Osteocyte (in vitro differentiated cells): Measurements from ENCODE around the gene LMNB1. TPM values are rescaled to one million over a fixed set of nuclear protein-coding genes. Genes with fewer than 3 reads are reported as not detected.
"Not testable (repeated sequence)": the region's sequence is repeated elsewhere in the genome, so short reads cannot be mapped to it uniquely, and the experiment has no call there.

ENCODE experiments used
- DNase-seq: peaks from one replicate; pipeline ENCODE4 v3.0.0; 2021; ENCODE audit warnings: mixed read lengths; ENCODE audit not compliant: unreplicated experiment; ENCODE audit errors: extremely low spot score
- H3K27ac Mint-ChIP-seq: one replicate; pipeline ENCODE4 v1.8.0; 2021; ENCODE audit warnings: mild to moderate bottlenecking, mixed read lengths; ENCODE audit not compliant: unreplicated experiment
- H3K27me3 Mint-ChIP-seq: one replicate; pipeline ENCODE4 v1.8.0; 2021; ENCODE audit warnings: mixed read lengths; ENCODE audit not compliant: unreplicated experiment
- H3K36me3 Mint-ChIP-seq: one replicate; pipeline ENCODE4 v1.8.0; 2021; ENCODE audit warnings: mixed read lengths; ENCODE audit not compliant: unreplicated experiment
- H3K4me1 Mint-ChIP-seq: one replicate; pipeline ENCODE4 v1.8.0; 2021; ENCODE audit warnings: mixed read lengths; ENCODE audit not compliant: unreplicated experiment
- H3K4me3 Mint-ChIP-seq: one replicate; pipeline ENCODE4 v1.8.0; 2021; ENCODE audit warnings: mild to moderate bottlenecking, moderate library complexity, mixed read lengths; ENCODE audit not compliant: unreplicated experiment
- H3K9me3 Mint-ChIP-seq: one replicate; pipeline ENCODE4 v1.8.0; 2021; ENCODE audit warnings: mixed read lengths; ENCODE audit not compliant: unreplicated experiment
- CTCF ChIP-seq: fragments of 200-600 bp; sonication (generic); IDR thresholded peaks from 2 replicates; pipeline ENCODE4 v1.5.0; 2021; ENCODE audit warnings: antibody characterized with exemption, mild to moderate bottlenecking, moderate library complexity
- long read RNA-seq: library from polyadenylated mRNA; unstranded; transcript quantifications from one replicate; pipeline ENCODE4 v2.0.0, GENCODE V29; 2021
- total RNA-seq: library from RNA; stranded (reverse); gene quantifications from 2 replicates; pipeline ENCODE4 v1.2.1, GENCODE V29; 2021

Gene LMNB1
- total RNA-seq = 20.6 and 22.3 TPM in 2 replicates
- long read RNA-seq, transcript LMNB1-201 (11 exons, 2,878 nt) = major isoform, 5 of 7 reads
- long read RNA-seq, partial matches to known transcripts = 1 of 7 reads
- long read RNA-seq, other reads (novel, unspliced or antisense) = 1 of 7 reads

GRCh38 chr5:126776499-126777256 lies at the start of gene LMNB1:
Gene LMNB1 (plus strand): TSS chr5:126777136. CDS start chr5:126777509, 373 bp downstream.
- no peaks in the 10 kb centered on the region for H3K9me3 Mint-ChIP-seq
- H3K27ac Mint-ChIP-seq = peak within 1 kb of the TSS; percentile 92
- peak; percentile 97 for DNase-seq
- no peaks in the 10 kb centered on the region for H3K27me3 Mint-ChIP-seq
- TF ChIP-seq CTCF = peak; percentile 23
- peak within 1 kb of the TSS; percentile 97 for H3K4me3 Mint-ChIP-seq
- peaks cover 29% of the 10 kb centered on the region for H3K4me1 Mint-ChIP-seq
- no peaks in the 10 kb centered on the region for H3K36me3 Mint-ChIP-seq

- no peak overlapping the region for H3K4me3 Mint-ChIP-seq
- H3K27me3 Mint-ChIP-seq = peaks cover 20% of the 10 kb centered on the region
- TF ChIP-seq CTCF = no peak
- no peaks in the 10 kb centered on the region for H3K9me3 Mint-ChIP-seq
- no peak overlapping the region for H3K27ac Mint-ChIP-seq
- no peaks in the 10 kb centered on the region for H3K36me3 Mint-ChIP-seq
- peak; percentile 21 for DNase-seq
- no peaks in the 10 kb centered on the region for H3K4me1 Mint-ChIP-seq
Observed at GRCh38 chr5:126732716-126733115, 44.2 kb upstream of the LMNB1 start.

- peak; percentile 36 for DNase-seq
- not testable (repeated sequence) for H3K4me1 Mint-ChIP-seq, H3K9me3 Mint-ChIP-seq, H3K27ac Mint-ChIP-seq, H3K4me3 Mint-ChIP-seq, H3K36me3 Mint-ChIP-seq
- H3K27me3 Mint-ChIP-seq = peaks cover 14% of the 10 kb centered on the region
Observed at GRCh38 chr5:126734573-126734972, 42.4 kb upstream of the LMNB1 start.

- Mint-ChIP-seq H3K36me3 (no peaks in the 10 kb centered on the region), H3K27ac (no peak overlapping the region), H3K4me3 (no peak overlapping the region), H3K4me1 (no peaks in the 10 kb centered on the region), H3K27me3 (peaks cover 8% of the 10 kb centered on the region), H3K9me3 (no peaks in the 10 kb centered on the region)
- TF ChIP-seq CTCF = no peak
- no peak for DNase-seq
Observed at GRCh38 chr5:126736141-126736540, 40.8 kb upstream of the LMNB1 start.

- Mint-ChIP-seq H3K36me3 (no peaks in the 10 kb centered on the region), H3K9me3 (no peaks in the 10 kb centered on the region), H3K27me3 (peaks cover 4% of the 10 kb centered on the region), H3K27ac (no peak overlapping the region), H3K4me3 (no peak overlapping the region), H3K4me1 (no peaks in the 10 kb centered on the region)
- TF ChIP-seq CTCF = no peak
- DNase-seq = no peak
Observed at GRCh38 chr5:126741361-126741760, 35.6 kb upstream of the LMNB1 start.
